ENCODE data around the gene TNFRSF6B. TPM values are rescaled to one million over a fixed set of nuclear protein-coding genes. Genes with fewer than 3 reads are reported as not detected.

The TNFRSF6B gene
- total and polyA plus RNA-seq, 2 of the 4 experiments (the other 2 are of a cell fraction), result 1.3 to 11.0 TPM

DNA sequence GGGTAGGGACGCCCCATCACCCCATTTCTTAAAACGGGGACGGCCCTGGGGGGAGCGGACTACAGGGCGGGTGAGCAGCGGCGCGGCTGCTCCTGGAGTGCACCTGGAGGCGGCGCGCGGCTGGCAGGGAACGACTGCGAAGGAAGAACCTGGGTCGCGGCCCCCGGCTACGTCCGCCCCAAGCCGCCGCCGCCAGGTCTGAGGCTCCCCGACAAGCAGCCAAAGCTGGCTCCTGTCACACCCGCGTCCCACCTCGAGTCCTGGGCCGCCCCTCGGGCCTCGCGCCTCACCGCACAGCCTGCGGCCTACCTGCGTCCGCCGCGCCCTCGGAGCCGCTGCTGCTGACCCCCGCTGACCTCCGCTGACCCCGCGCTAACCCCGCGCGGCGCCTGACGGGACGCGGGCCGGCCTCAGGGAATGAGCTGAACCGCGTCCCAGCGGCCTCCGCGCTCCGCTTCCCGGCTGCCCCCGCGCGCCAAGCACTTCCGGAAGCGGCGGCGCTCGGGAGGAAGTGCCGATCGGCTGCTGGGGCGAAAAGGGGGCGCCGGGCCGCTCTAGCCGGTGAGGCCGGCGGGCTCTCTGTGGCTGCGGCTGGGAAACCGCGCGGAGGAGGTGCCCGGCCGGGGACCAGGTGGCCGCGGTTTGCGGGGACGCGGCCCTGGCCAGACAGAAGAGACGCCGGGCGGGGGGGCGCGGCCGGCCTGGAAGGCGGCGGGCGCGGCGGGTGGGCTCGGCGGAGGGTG is 11.3 kb downstream of the TNFRSF6B start, which contains the start of the genes ARFRP1 and ZGPAT:
TSS of gene ARFRP1 (minus strand) at position 419 of the 743 bp plus-strand sequence. CDS start 885 bp downstream, outside the sequence.
TSS of gene ZGPAT (plus strand) at position 482 of the 743 bp plus-strand sequence. CDS start 542 bp downstream, outside the sequence.
- POLR2A ChIA-PET (ENCODE audit: unreplicated experiment), result interaction anchor here (0.6 to 1.2 kb wide), 3 partner anchors 9 to 13 kb away, joined by 4 to 5 read pairs (median 4); no protein-coding TSS in a partner anchor
- intact Hi-C loops (cut with micrococcal nuclease), result loop anchor here (2.0 kb wide), 1 partner anchor 157 kb away; the partner anchor contains the start of gene TPD52L2
- WGBS, 2 experiments (ENCODE audit: extremely low coverage in 2 of 2, insufficient read length in 1 of 2), result 0% methylated on average over 72 of the region's 98 CpGs; no CpG with 5 or more reads in 1 of the 2 experiments
- dilution Hi-C loops (cut with HindIII; ENCODE audit: low sequenced_read_pairs, unreplicated experiment), result no loop called here
- H3K14ac ChIP-seq (replicated peaks; ENCODE audit: low read depth, low read length), result peak within 1 kb of the TSS; percentile 92
- peak within 1 kb of the TSS; percentile 98 for H2AK5ac ChIP-seq (ENCODE audit: low read depth, low read length)
- peak within 1 kb of the TSS; percentile 94 for H3K4ac ChIP-seq (ENCODE audit: low read depth, low read length)
- no peak within 1 kb of the TSS; the same call in 1 of the 2 replicates for H3K18ac ChIP-seq (ENCODE audit: low read depth, low read length)
- TF ChIP-seq MAZ (IDR thresholded peaks at IDR 0.05; ENCODE audit: borderline replicate concordance, low read depth, low read length) (peak; percentile 53; the same call in 1 of the 2 replicates), BHLHE40 (IDR thresholded peaks at IDR 0.05; ENCODE audit: low read depth, low read length) (no peak), POLR2A (IDR thresholded peaks at IDR 0.05; ENCODE audit: low read depth, low read length) (peak; percentile 57)
- TF ChIP-seq, protein P1, sequence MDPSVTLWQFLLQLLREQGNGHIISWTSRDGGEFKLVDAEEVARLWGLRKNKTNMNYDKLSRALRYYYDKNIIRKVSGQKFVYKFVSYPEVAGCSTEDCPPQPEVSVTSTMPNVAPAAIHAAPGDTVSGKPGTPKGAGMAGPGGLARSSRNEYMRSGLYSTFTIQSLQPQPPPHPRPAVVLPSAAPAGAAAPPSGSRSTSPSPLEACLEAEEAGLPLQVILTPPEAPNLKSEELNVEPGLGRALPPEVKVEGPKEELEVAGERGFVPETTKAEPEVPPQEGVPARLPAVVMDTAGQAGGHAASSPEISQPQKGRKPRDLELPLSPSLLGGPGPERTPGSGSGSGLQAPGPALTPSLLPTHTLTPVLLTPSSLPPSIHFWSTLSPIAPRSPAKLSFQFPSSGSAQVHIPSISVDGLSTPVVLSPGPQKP (IDR thresholded peaks at IDR 0.05; ENCODE audit: borderline replicate concordance, low read depth, low read length), result 0 out of 2 replicates have a peak, but pooled peaks have one; percentile 19
- H3K36me3 ChIP-seq (ENCODE audit: control insufficient read depth, insufficient read depth, low read length), result peaks cover 41% of the 10 kb centered on the region
- H2BK5ac ChIP-seq (ENCODE audit: low read depth, low read length, poor library complexity, severe bottlenecking), result peak within 1 kb of the TSS; percentile 77
- H4K91ac ChIP-seq (ENCODE audit: insufficient read depth, low read depth, low read length), result peak within 1 kb of the TSS; percentile 63
- ATAC-seq (ENCODE audit: low read depth) (peak; percentile 96), DNase-seq (peak; percentile 67)
- no TSS peak for BruUV-seq (replicated peaks)
- peak within 1 kb of the TSS; percentile 96 for H3K4me2 ChIP-seq (ENCODE audit: low read depth, low read length)
- H3K9me3 ChIP-seq (ENCODE audit: control insufficient read depth, insufficient read depth, low read length), result no peaks in the 10 kb centered on the region
- no peak within 1 kb of the TSS for H2BK20ac ChIP-seq (ENCODE audit: low read depth, low read length)
- no peak within 1 kb of the TSS for H2BK15ac ChIP-seq (ENCODE audit: low read depth, low read length)
- 0 out of 2 replicates have a peak within 1 kb of the TSS, but pooled peaks have one; percentile 6 for H3K56ac ChIP-seq (ENCODE audit: extremely low read depth, insufficient read depth, low read length)
- no peaks in the 10 kb centered on the region; the same call in 1 of the 2 replicates for H4K20me1 ChIP-seq (ENCODE audit: insufficient read depth, low read length)
- peak within 1 kb of the TSS; percentile 98 for H2AFZ ChIP-seq (replicated peaks; ENCODE audit: low read length, poor library complexity)
- peak within 1 kb of the TSS; percentile 81 for H3K23ac ChIP-seq (ENCODE audit: low read depth, low read length)
- H3K27ac ChIP-seq (ENCODE audit: insufficient read depth, low read length), result peak within 1 kb of the TSS; percentile 82
- peak within 1 kb of the TSS; percentile 55 for H4K5ac ChIP-seq (ENCODE audit: low read depth, low read length)
- no peaks in the 10 kb centered on the region for H3K27me3 ChIP-seq (ENCODE audit: control insufficient read depth, insufficient read depth, low read length)
- no peaks in the 10 kb centered on the region for H3K9me1 ChIP-seq (ENCODE audit: insufficient read depth, low read length)
- H2BK120ac ChIP-seq (ENCODE audit: low read depth, low read length), result peak within 1 kb of the TSS; percentile 41; the same call in 1 of the 2 replicates
- in situ Hi-C loops (cut with MboI; ENCODE audit: low sequenced_read_pairs), result loop anchor here (10.0 kb wide), 1 partner anchor 157 kb away; the partner anchor contains the start of genes ABHD16B and TPD52L2
- peaks cover 10% of the 10 kb centered on the region for H3K4me1 ChIP-seq (ENCODE audit: control insufficient read depth, insufficient read depth, low read length)
- H4K8ac ChIP-seq (ENCODE audit: low read depth in 2 of 2, low read length in 2 of 2), result peak within 1 kb of the TSS; percentile 69 to 93
- H3K79me1 ChIP-seq (ENCODE audit: low read depth in 1 of 2, low read length in 2 of 2), result peaks cover 18 to 73% of the 10 kb centered on the region in 2 experiments
- CTCF ChIA-PET, result interaction anchor here (1.1 kb wide), 1 partner anchor 9 kb away, joined by 8 read pairs; no protein-coding TSS in a partner anchor
- peak within 1 kb of the TSS; percentile 98 for H2AK9ac ChIP-seq (replicated peaks; ENCODE audit: low read depth, low read length, poor library complexity)
- H3K4me3 ChIP-seq (ENCODE audit: insufficient read depth, low read depth, low read length), result peak within 1 kb of the TSS; percentile 84
- peak within 1 kb of the TSS; percentile 79 for H3K9ac ChIP-seq (ENCODE audit: low read depth, low read length)
